Measurements from ENCODE around the gene KDM4C. TPM values are rescaled to one million over a fixed set of nuclear protein-coding genes. Genes with fewer than 3 reads are reported as not detected.
"Not testable (repeated sequence)": the region's sequence is repeated elsewhere in the genome, so short reads cannot be mapped to it uniquely, and the experiment has no call there.

KDM4C gene
- total RNA-seq, 1 donor from 2014 or later: 14.7 TPM

GRCh38 chr9:6802926-6803325 lies 45.2 kb downstream of the KDM4C start:
- TF ChIP-seq CTCF (IDR thresholded peaks at IDR 0.05; ENCODE audit: insufficient read depth, low read length, poor library complexity, severe bottlenecking): no peak
- Histone ChIP-seq H3K36me3 (ENCODE audit: control insufficient read depth, insufficient read depth, low read length) (no peaks in the 10 kb centered on the region), H3K27me3 (ENCODE audit: control insufficient read depth, insufficient read depth, low read length) (no peaks in the 10 kb centered on the region), H3K4me3 (ENCODE audit: low read depth, low read length) (no peak overlapping the region)
- no peak for DNase-seq (ENCODE audit: low read depth)

GRCh38 chr9:6805532-6805931 lies 47.8 kb downstream of the KDM4C start:
- no peak overlapping the region for H3K4me3 ChIP-seq (ENCODE audit: low read depth, low read length)
- H3K36me3 ChIP-seq (ENCODE audit: control insufficient read depth, insufficient read depth, low read length): no peaks in the 10 kb centered on the region
- H3K27me3 ChIP-seq (ENCODE audit: control insufficient read depth, insufficient read depth, low read length): no peaks in the 10 kb centered on the region
- no peak for DNase-seq (ENCODE audit: low read depth)
- no peak for TF ChIP-seq CTCF (IDR thresholded peaks at IDR 0.05; ENCODE audit: insufficient read depth, low read length, poor library complexity, severe bottlenecking)

- not testable (repeated sequence) for H3K4me3 ChIP-seq (ENCODE audit: low read depth, low read length); DNase-seq (ENCODE audit: low read depth); H3K36me3 ChIP-seq (ENCODE audit: control insufficient read depth, insufficient read depth, low read length); H3K27me3 ChIP-seq (ENCODE audit: control insufficient read depth, insufficient read depth, low read length)
Observed at GRCh38 chr9:6806318-6806717, 48.5 kb downstream of the KDM4C start.

GRCh38 chr9:6807669-6808068 lies 49.9 kb downstream of the KDM4C start:
- not testable (repeated sequence) for DNase-seq (ENCODE audit: low read depth); H3K4me3 ChIP-seq (ENCODE audit: low read depth, low read length); H3K27me3 ChIP-seq (ENCODE audit: control insufficient read depth, insufficient read depth, low read length); H3K36me3 ChIP-seq (ENCODE audit: control insufficient read depth, insufficient read depth, low read length)

GRCh38 chr9:6811436-6811835 lies 53.7 kb downstream of the KDM4C start:
- no peaks in the 10 kb centered on the region for H3K36me3 ChIP-seq (ENCODE audit: control insufficient read depth, insufficient read depth, low read length)
- no peak overlapping the region for H3K4me3 ChIP-seq (ENCODE audit: low read depth, low read length)
- TF ChIP-seq CTCF (IDR thresholded peaks at IDR 0.05; ENCODE audit: insufficient read depth, low read length, poor library complexity, severe bottlenecking): no peak

GRCh38 chr9:6816581-6816980 lies 58.8 kb downstream of the KDM4C start:
- Histone ChIP-seq H3K36me3 (ENCODE audit: control insufficient read depth, insufficient read depth, low read length) (no peaks in the 10 kb centered on the region), H3K4me3 (ENCODE audit: low read depth, low read length) (no peak overlapping the region), H3K27me3 (ENCODE audit: control insufficient read depth, insufficient read depth, low read length) (no peaks in the 10 kb centered on the region)
- no peak for TF ChIP-seq CTCF (IDR thresholded peaks at IDR 0.05; ENCODE audit: insufficient read depth, low read length, poor library complexity, severe bottlenecking)
- no peak for DNase-seq (ENCODE audit: low read depth)

More at GRCh38 chr9:6811436-6811835, 53.7 kb downstream of the KDM4C start:
- H3K27me3 ChIP-seq (ENCODE audit: control insufficient read depth, insufficient read depth, low read length): no peaks in the 10 kb centered on the region
- DNase-seq (ENCODE audit: low read depth): no peak

- H3K27me3 ChIP-seq (ENCODE audit: control insufficient read depth, insufficient read depth, low read length): no peaks in the 10 kb centered on the region
- TF ChIP-seq CTCF (IDR thresholded peaks at IDR 0.05; ENCODE audit: insufficient read depth, low read length, poor library complexity, severe bottlenecking): no peak
- H3K36me3 ChIP-seq (ENCODE audit: control insufficient read depth, insufficient read depth, low read length): no peaks in the 10 kb centered on the region
- no peak for DNase-seq (ENCODE audit: low read depth)
- no peak overlapping the region for H3K4me3 ChIP-seq (ENCODE audit: low read depth, low read length)
Observed at GRCh38 chr9:6818292-6818922, 60.6 kb downstream of the KDM4C start.

All from kidney epithelial cell (primary cell).